ENCODE data around the gene SLCO4A1.

- TF ChIP-seq SIN3A (IDR thresholded peaks at IDR 0.05; ENCODE audit: borderline replicate concordance, insufficient read depth, low read length) (no peak), POLR2AphosphoS5 (IDR thresholded peaks at IDR 0.05; ENCODE audit: low read depth, low read length) (no peak), TAF1 (IDR thresholded peaks at IDR 0.05; ENCODE audit: borderline replicate concordance, insufficient read depth, low read length) (no peak)
Observed at GRCh38 chr20:62716941-62717310, 74.6 kb downstream of the SLCO4A1 start.
